ENCODE measurements around the gene LRRC8B.

GRCh38 chr1:89584211-89584610 is 59.6 kb downstream of the LRRC8B start:
- TF ChIP-seq CTCF (IDR thresholded peaks at IDR 0.05) = no peak
- no peak for TF ChIP-seq POLR2A (IDR thresholded peaks at IDR 0.05)

All from breast epithelium (tissue), 3 donors.